DOHH2 (cell line): Measurements from ENCODE around the gene NCAM2.

Experiments used
- EZH2phosphoT487 ChIP-seq: fragments of 200-600 bp; sonication (generic); IDR thresholded peaks from 2 replicates; pipeline ENCODE4 v1.6.1; 2017; ENCODE audit warnings: borderline replicate concordance, mild to moderate bottlenecking, antibody characterized with exemption, low read length, moderate library complexity, mixed read lengths
- TF ChIP-seq, protein P1 (sequence below): fragments of 200-600 bp; sonication (generic); IDR thresholded peaks from one replicate; pipeline ENCODE4 v1.5.1; 2014; ENCODE audit warnings: antibody characterized with exemption, mild to moderate bottlenecking, low read depth, low read length; ENCODE audit not compliant: poor library complexity, severe bottlenecking

DNA sequence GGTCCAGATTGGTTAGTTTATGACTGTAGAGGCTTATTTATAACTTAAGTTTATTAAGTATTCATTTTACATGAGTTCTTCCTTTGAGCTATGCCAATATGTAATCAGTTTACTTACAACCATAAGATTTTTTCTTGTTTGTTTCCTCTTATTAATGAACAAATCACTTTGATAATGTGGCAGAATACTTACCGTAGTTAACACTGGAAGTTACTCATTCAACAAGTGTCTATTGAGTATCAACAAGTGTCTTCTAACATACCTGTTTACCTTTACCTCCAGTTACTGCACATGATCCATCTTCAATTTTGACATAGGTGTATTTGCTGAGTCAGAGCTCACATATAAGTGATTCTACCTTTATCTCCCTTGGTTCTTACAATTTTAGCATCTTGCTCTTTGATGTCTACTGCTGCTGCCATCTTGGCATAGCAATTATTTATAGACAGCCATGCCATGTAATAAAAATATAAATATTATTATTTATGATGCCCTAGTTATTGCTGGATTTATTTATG, 205.7 kb downstream of the NCAM2 start:
- TF ChIP-seq, protein P1, sequence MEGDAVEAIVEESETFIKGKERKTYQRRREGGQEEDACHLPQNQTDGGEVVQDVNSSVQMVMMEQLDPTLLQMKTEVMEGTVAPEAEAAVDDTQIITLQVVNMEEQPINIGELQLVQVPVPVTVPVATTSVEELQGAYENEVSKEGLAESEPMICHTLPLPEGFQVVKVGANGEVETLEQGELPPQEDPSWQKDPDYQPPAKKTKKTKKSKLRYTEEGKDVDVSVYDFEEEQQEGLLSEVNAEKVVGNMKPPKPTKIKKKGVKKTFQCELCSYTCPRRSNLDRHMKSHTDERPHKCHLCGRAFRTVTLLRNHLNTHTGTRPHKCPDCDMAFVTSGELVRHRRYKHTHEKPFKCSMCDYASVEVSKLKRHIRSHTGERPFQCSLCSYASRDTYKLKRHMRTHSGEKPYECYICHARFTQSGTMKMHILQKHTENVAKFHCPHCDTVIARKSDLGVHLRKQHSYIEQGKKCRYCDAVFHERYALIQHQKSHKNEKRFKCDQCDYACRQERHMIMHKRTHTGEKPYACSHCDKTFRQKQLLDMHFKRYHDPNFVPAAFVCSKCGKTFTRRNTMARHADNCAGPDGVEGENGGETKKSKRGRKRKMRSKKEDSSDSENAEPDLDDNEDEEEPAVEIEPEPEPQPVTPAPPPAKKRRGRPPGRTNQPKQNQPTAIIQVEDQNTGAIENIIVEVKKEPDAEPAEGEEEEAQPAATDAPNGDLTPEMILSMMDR = no peak
- no peak for TF ChIP-seq EZH2phosphoT487
